HG03025 (cell line): ENCODE measurements around the gene FGF1.

Experiments used
- ATAC-seq: cut with Tn5 transposase; IDR thresholded peaks from one replicate; pipeline ENCODE4 v1.9.1; 2021; ENCODE audit warnings: mild to moderate bottlenecking, moderate library complexity; ENCODE audit not compliant: unreplicated experiment, low FRiP score

The FGF1 gene

DNA sequence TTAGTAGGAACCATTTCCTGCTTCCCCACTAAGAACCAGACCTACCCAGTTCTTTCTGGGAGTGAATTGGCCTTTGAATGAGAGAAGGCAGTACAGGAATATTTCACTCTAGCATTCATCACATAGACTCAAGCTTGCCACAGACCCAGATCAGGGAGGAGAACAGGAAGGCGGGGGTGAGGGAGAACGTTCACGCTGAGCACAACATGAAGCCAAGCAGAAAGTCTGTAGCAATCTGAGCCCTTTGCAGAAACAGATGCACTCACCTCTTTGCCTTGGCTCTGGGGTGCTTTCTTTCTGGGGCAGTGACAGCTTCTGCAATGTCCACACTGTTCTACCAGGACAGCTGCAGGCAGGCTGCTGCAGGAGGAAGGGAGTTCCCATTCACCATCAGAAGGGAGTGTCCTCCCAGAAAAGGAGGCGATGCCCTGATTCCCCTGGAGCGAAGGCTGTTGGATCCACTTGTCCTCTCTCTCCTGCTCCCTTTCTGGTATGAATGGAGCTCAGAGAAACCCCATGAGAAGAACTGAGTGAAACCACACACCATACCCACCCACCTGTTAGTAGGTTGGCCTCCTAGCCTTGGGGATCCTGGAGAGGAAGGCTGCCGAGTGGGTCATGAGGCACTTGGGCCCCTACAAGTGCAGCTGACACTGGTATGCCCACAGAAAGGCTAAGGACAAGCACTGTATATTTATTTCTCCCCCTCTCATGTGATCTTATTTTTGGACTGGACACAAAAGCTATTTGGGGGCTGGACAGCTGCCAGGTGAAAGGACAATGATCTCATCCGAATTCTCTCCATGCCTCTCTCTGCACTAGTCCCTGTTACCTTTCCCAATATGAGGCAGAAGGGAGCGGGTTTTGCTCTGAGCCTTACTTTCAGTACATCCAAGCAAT is 11.7 kb upstream of the FGF1 start:
- no peak for ATAC-seq

DNA sequence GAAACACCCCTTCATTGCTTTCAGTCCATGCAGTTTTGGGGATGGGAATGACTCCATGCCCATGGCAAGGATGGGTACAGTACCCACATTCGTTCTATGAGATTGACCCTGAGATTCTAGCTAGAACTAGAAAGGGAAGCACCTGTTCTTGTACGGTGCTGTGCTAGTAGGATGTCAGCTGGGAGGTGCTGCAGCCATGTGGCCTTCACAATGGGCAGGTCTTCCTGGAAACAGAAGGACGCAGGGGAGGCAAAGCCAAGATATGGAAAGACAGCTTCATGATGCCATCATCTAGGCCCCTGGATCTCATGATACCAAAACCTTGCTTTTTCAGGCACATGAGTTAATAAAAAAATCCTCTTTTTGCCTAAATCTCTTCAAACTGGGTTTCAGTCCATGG is 10.5 kb upstream of the FGF1 start:
- ATAC-seq, result no peak

DNA sequence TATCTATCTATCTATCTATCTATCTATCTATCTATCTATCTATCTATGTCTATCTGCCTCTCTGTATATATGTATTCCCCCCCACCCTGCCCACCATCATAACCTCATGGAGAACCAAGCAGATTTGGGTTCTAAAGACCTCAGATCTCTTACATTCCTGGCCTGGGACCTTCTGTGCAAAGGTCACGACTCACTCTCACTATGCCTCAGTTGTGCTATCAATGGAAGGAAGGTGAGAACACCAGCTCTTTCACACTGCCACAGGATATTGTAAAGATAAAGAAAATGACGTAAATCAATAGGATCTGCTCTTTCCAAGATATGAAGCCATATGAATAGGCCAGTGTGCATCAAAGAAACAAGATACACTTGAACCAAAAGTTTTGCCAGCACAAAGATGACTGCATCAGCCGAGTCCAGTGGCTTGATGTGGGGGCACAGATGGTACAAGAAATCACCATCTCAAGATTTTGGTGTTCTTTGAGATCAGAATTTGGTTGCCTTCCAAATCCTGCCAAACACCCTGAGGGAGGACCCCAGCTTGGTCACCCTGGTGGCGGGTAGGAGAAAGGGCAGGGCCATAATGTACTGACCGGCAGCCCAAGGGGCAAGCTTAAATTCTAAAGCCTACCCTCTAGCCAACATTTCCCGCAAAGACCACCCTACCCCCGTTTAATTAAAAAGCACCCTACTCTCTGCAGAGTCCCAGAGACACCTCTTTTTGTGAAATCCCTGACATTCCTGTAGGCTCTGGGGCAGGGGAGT is 8.4 kb upstream of the FGF1 start:
- no peak for ATAC-seq

DNA sequence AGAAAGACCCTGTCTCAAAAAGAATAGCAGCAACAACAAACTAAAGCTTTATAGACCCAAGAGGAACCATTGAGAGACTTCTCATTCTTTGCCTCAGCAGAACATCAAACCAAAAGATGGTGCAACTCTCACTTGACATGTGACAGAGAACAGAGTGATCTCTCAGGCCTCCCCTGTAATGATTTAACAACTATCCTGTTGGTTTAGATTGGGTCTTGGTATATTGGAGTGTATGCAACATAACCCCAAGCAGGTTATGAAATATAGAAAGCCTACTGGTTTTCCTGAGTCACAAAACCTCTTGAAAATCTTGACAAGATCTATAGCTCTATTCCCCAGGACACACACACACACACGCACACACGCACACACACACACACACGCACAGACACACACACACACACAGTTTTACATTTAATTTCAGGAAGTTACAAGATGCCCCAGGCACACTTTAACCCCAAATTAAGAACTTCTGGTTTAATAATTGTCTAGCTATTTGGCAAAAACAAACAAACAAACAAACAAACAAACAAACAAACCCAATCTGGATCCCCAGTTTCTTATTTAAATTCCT is 6.5 kb upstream of the FGF1 start:
- no peak for ATAC-seq

DNA sequence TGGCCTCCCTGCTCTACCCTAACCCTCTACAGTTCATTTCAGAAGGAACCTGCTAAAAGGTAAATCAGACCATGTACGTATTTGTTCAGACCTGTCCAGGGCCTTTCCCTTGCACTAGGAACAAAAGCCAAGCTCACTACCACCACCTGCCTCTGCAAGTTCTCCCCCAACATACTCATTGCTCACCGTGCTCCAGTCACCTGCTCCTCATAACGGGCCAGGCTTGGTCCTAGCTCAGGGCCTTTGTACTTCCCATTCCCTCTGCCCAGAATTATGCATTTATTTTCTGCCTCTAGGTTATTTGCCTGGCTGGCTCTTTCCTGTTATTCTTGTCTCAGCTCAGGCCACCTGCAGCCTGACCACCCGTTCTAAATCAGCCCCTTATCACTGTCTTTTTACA is 4.8 kb upstream of the FGF1 start:
- ATAC-seq, result no peak

DNA sequence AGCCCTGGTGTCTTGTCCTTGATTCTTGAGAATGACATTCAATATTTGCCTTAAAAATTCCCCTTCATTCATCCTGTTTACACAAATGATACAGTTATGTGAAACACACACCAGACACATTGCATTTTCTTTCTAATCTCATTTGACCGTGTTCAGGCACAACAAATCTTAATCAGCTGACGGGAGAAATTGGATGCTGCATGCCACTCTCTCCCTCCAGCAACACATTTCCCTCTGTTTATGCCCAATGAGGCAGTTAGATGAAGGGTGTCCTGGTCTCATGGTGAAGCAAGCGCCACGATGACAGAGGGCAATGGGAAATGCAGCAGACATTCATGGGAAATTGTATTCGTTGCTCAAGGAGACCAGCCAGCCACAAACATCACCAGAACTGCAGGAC is 3.2 kb upstream of the FGF1 start:
- no peak for ATAC-seq

DNA sequence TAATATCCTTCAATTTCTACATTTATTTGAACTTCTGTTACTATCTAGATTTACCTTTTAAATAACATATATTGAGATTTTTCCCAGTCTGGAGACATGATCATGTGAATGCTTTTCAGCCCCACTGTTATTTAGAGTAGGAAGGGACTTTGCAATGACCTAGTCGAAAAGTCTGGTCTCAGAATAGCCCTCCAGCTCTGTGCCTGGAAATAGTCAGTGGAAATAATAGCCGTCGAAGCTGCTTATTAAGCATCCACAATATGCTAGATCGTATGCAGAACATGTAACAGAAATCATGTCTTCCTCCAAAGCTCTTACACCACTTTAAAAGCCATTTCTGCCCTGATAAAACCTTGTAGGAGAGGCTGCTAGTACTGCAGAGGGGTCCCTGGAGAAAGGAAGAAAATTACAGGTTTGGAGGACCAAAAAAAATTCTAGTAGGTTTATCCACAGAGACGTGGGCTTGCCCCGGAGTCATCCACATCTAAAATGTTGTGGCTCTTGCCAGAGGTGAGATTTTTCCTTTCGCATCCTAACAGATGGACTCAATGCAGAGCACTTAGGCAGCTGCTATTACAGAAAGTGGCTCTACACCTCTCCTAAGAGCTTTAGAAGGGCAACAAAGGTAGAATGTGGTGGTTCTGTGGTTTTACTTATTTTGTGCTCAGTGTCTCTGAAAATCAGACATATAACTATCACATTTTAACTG is 2.5 kb upstream of the FGF1 start:
- ATAC-seq, result no peak

DNA sequence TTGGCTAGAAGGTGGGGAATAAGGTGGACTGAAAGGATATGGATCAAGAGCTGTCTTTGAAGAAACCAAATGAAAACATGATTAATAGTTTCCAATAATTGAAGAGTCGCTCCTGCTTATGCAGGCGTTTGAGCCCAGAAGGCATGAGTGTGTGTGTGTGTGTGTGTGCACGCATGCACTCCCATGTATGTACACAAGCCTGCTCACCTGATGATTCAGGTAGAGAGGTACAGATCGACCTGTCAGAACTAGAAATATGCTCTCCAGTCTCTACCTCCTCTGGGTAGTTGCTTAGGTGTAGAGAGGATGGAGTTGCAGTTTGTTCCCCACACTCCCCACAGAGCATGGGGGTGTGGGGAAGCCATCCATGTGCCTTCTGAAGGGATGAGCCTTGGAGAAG is 1.1 kb upstream of the FGF1 start:
- ATAC-seq, result no peak

DNA sequence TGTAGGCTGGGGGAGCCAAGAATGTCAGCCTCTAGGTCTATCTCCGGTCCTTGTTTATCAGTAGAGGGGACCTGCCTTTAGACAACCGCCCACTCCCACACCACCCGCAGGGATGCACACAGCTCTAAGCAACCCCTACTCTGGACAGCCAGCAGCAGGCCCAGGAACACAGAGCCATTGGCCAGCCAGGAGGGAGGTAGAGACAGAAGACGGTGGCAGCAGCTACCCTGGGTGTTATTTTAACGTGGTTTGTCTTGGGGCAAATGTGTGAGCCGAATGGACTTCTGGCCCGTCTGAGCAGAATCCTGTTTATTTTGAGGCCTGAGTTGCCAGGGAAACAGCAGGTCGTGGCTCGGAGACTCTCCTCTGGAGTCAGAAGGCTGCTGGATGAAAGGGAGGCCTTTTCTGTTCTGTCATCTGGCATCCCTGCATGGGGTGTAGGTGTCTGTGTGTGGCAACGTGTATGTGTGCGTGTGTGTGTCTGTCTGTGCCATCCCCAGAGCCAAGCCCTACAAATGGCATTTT is 382 bp upstream of the FGF1 start:
- ATAC-seq, result no peak

DNA sequence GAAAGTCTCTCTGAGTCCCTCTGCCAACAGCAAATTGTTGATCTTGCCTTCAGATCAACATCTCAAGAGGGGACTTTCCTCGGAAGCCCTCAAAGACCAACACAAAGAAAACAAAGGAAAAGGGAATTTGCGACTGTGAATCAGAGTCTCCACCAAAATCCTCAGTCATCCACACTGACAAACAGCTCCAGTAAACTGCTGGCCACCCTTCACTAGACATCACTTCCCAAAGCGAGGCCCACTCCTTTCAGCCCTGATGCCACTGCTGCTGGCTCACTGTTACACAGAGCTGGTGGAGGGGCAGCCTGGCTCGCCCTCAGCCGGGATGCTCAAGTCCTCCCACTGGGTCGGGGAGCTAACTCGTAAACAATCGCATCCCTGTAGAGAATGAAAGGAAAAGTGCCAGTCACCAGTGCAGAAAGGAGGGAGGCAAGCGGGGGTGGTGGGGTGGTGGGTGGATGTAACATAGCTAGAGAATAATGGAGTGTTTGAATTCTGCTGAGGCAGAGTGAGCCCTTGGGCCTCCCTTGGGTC is 1.3 kb downstream of the FGF1 start:
- ATAC-seq, result no peak

DNA sequence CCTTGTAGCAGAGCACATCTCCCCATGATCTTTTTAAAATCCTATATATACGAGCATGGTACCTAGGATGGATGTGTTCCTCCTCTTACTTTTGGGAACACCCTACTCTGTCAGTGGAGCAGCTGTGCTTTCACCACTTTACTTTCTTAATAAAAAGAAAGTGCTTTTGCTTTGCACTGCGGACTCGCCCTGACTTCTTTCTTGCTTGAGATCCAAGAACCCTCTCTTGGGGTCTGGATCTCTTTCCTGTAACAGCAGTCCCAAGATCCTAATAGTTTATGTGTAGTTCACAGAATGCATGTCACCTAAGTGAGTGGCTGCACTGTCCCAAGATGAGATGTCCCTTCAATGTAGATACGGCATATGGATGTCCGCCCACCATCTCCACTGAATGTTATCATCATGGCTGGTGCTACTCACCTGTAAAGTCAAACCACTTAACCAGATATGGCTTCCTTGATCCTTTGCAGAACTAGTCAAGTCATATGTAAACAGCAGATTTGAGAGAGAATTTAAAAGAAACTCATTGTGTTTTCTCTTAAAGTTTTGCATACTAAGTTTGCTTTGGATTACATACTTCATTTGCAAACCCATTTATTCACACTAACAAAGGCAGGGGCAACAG is 1.9 kb downstream of the FGF1 start:
- ATAC-seq, result no peak

DNA sequence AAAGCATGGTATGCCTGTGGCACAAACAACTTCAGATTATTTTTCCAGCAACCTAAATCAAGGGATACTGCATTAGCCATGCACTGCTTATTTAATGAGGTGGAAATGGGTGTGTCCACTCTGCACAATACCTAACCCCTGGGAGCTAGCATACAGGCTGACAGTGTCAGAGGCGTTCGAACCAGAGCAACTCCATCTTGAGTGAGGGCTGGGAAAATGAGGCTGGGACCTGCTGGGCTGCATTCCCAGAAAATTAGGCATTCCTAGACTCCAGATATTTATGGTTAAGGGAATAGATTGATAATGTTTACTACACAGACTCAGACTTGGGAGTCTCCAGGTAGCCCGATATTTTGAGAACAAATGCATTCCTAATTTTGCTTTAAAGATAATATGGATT is 2.8 kb downstream of the FGF1 start:
- ATAC-seq, result no peak

DNA sequence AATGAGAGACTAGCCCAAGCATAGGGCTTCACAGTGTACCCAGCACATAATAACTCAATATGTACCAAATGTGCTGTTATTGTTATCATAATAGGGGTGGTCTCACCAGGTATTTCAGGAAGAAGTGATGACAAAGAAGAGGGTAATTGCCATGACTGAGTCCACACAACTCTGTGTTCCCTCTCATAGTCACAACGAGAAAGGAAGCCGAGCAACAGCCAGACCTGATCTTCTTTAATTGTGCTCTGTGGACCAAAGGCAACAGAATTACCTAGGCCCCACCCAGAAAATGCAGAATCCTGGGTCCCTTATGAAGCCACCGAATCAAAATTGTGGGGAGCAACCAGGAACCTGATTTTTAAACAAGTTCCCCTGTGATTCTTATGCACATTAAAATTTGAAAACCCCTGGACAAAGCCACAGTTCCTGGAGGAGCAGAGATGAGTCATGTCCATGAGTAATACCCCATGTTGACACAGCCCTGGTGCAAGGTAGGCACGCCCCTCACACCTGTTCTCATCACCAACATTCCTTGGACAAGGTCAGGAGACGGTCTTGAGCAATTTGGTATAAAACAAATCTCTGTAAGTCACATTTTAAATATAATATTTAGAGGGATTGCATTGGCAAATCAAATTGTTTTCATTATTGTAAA is 5.2 kb downstream of the FGF1 start:
- ATAC-seq, result no peak

DNA sequence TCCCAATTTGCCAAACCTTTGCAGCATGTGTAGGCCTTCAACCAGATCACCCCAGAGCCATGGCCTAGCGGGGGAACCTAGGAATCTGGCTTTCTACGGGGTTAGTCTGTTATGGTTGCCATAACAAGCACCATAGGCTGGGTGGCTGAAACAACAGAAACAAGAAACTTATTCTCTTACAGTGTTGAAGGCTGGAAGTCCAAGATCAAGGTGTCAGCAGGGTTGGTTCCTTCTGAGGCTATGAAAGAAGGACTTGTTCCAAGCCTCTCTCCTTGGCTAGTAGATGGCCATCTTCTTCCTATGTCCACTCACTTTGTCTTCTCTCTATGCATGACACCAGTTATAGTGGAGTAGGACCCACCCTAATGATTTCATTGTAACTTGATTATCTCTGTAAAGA is 6.1 kb downstream of the FGF1 start:
- no peak for ATAC-seq

DNA sequence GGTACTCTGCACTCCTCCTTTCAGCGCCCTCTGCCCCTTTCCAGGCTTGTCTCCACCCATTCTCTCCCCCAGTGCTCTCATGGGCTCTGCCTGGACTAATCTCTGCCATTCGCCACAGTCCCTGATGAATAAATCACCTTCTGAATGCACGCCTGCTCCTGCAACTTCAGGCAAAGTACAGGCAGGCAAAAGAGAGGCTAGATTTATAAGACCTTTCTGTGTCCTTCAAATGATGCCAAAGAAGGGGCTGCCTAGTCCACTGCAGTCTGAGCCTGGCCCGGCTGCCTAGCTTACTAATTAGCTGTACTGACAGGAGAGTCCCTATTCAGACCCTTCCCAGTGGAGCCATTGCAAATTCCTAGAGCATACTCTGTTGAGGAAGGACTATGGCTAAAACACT is 7.4 kb downstream of the FGF1 start:
- ATAC-seq, result no peak

DNA sequence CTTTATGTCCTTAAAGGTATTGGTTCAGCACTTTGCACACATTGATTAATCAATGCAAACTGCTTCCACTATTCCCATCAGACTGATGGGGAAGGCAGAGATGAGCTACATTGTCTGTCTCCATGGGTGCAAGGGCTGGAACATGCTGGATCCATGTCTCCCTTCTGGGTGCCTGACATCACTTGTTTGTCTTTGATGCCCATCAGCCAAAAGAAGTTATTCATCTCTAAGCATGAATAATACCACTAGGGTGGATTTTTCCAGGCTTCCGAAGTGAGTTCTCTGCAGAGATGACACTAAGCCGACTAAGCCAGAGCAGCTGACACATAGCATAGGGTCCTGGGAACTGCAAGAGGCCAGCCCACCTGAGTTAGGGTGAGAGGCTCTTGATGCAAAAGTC is 8.7 kb downstream of the FGF1 start:
- ATAC-seq, result no peak

DNA sequence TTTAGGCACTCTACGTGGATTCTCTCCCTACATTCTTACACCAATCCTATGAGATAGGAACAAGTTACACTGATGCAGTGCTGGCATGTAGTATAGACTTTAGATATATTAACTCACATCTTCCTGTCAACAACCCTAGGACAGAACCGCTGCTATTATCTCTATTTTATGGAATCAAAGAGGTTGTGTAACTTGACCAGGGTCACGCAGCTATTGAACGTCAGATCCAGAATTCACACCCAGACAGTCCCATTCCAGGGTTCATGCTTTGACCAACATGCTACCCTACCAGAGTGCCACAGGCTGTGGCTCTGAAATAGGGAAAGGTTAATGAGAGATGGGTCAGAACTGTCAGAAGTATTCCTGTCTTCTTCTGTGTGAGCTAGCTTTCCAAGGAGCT is 9.6 kb downstream of the FGF1 start:
- no peak for ATAC-seq

DNA sequence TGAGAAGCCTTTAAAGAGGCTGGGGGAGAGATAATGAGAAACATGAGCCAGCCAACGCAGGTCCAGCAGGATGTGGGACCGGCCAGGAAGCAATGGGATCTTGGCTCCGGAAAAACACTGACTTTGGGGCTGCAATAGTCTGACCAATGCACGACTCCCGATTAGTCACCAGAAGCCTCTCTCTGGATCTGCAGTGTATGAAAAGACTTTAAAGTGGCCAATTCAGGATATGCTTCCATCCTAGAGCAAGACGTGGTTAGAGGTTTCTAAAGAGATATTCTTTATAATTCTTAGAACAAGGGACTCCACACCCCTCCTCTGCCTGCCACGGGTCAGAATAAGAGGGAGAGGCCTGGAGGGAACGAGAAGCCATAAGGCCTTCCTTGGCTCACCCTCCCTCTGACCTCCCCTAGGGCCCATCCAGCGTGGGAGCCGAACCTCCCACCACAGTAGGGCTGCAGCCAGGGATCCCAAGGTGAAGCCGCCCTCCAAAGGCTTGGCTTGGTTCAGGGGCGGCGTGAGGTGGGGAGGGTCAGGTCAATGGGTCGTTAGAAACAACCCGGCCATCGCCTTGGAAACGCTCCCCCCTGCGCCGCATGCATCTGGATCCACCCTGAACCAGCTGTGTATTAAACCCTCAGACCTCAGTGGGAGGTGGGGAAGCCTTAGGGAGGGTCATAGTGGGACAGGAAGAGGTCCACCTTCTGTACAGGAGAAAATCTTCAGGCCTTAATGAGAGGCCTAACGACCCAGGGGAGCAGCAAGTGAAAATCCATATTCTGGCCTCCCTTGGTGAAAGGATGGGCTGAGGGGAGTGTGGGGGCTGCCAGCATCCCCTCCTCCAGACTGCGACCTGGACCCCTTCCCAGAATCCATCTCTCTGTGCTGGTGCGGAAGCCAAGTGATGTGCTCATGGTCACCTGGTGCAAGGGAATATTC is 11.1 kb downstream of the FGF1 start:
- no peak for ATAC-seq
